ENCODE data around the gene TEX14. TPM values are rescaled to one million over a fixed set of nuclear protein-coding genes. Genes with fewer than 3 reads are reported as not detected.
A peak's percentile ranks its signal among the peaks of the same experiment; 100 is the strongest.

The TEX14 gene
- total RNA-seq, 1 experiment from 2014 or later, result not detected

DNA sequence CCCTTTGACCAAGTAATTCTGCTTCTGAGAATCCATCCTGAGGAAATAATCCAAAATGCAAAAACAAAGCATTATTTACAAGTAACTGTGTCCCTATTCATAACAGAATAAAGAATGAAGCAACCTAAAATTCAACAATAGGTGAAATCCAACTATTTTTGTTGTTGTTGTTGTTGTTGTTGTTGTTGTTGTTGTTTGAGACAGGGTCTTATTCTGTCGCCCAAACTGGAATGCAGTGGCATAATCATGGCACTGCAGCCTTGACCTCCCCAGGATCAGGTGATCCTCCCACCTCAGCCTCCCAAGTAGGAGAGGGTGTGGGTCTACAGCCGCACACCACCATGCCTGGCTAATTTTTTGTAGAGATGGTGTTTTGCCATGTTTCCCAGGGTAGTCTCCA is 101.5 kb downstream of the TEX14 start:
- H3K27me3 Mint-ChIP-seq (ENCODE audit: insufficient read depth, unreplicated experiment), result peaks cover 12% of the 10 kb centered on the region
- ChIA-PET POLR2A (no interaction called here), CTCF (interaction anchor here (0.6 to 4.0 kb wide), 2 partner anchors 12 to 38 kb away, joined by 3 to 39 read pairs; no protein-coding TSS in a partner anchor)
- H3K4me1 Mint-ChIP-seq (ENCODE audit: insufficient read depth, unreplicated experiment), result no peaks in the 10 kb centered on the region
- intact Hi-C loops (cut with micrococcal nuclease), result no loop called here
- TF ChIP-seq, protein P1, sequence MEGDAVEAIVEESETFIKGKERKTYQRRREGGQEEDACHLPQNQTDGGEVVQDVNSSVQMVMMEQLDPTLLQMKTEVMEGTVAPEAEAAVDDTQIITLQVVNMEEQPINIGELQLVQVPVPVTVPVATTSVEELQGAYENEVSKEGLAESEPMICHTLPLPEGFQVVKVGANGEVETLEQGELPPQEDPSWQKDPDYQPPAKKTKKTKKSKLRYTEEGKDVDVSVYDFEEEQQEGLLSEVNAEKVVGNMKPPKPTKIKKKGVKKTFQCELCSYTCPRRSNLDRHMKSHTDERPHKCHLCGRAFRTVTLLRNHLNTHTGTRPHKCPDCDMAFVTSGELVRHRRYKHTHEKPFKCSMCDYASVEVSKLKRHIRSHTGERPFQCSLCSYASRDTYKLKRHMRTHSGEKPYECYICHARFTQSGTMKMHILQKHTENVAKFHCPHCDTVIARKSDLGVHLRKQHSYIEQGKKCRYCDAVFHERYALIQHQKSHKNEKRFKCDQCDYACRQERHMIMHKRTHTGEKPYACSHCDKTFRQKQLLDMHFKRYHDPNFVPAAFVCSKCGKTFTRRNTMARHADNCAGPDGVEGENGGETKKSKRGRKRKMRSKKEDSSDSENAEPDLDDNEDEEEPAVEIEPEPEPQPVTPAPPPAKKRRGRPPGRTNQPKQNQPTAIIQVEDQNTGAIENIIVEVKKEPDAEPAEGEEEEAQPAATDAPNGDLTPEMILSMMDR (IDR thresholded peaks at IDR 0.05; ENCODE audit: unreplicated experiment), result no peak
- DNase-seq (ENCODE audit: unreplicated experiment), result no peak
- H3K4me3 Mint-ChIP-seq (ENCODE audit: unreplicated experiment), result no peak overlapping the region
- no peak overlapping the region for H3K27ac Mint-ChIP-seq (ENCODE audit: low read depth, unreplicated experiment)
- no peaks in the 10 kb centered on the region for H3K9me3 Mint-ChIP-seq (ENCODE audit: unreplicated experiment)
- H3K36me3 Mint-ChIP-seq (ENCODE audit: insufficient read depth, unreplicated experiment), result no peaks in the 10 kb centered on the region
- BruUV-seq (replicated peaks), result no TSS peak

DNA sequence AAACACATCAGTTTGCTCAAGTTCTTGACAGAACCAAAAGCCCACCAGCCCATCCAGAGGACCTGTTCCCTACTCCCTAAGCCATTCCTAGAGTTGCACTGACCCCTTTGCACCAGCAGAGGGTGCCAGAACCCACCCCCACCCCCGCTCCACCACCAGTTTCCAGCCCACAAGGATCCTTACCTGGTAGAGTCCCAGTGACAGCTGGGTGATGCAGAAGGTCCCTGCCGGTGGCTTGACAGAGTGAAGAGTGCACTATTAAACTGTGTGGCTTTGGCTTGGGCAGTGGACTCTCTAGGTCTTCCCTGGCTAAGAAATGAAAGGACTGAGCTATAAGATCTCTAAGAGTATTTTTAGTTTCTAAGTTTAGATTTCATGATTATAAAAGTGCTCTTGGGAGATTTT is 104.1 kb downstream of the TEX14 start:
- Mint-ChIP-seq H3K4me3 (ENCODE audit: unreplicated experiment) (no peak overlapping the region), H3K27ac (ENCODE audit: low read depth, unreplicated experiment) (no peak overlapping the region), H3K27me3 (ENCODE audit: insufficient read depth, unreplicated experiment) (peaks cover 13% of the 10 kb centered on the region), H3K9me3 (ENCODE audit: unreplicated experiment) (no peaks in the 10 kb centered on the region), H3K4me1 (ENCODE audit: insufficient read depth, unreplicated experiment) (no peaks in the 10 kb centered on the region), H3K36me3 (ENCODE audit: insufficient read depth, unreplicated experiment) (no peaks in the 10 kb centered on the region)
- BruUV-seq (replicated peaks), result no TSS peak
- CTCF ChIA-PET, result interaction anchor here (0.5 to 4.0 kb wide), 19 partner anchors 9 to 417 kb away, joined by 3 to 39 read pairs (median 5); partner anchors contain the start of genes RAD51C and TEX14
- TF ChIP-seq, protein P1 (IDR thresholded peaks at IDR 0.05; ENCODE audit: unreplicated experiment), result peak; percentile 89
- peak; percentile 65 for DNase-seq (ENCODE audit: unreplicated experiment)
- POLR2A ChIA-PET, result interaction anchor here (0.8 to 3.2 kb wide), 4 partner anchors 11 to 417 kb away, joined by 3 to 12 read pairs (median 6); no protein-coding TSS in a partner anchor
- intact Hi-C loops (cut with micrococcal nuclease), result loop anchor here (1.0 to 2.0 kb wide), 4 partner anchors 43 to 418 kb away; partner anchors contain the start of genes RAD51C and TEX14

DNA sequence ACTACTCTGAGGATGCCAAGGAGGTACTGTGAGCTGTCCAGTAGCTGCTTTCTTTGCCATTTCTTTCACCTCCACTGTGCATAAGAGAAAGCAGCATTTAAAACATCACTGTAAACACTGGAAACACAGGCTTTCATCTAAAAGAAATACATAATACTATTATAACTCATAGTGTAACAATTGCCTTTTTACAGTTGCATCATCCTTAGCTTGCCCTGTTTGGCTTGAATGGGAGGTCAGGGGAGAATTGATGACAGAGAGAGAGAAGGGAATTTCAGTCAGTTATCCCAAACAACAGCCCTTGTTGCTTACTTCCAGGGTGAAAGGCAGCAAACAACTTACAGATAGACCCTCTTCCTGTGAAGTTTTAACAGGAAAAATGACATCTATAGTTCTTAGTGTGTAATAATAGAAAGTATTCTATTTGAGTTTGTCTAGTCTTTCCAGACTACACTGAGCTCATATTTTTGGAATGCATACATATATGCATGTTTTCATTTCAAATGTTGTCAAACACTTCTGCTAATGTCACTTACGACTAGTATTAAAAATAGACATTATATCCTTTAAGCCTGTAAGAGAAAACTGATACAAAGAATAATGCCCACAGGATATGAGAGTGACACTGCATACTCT is 105.7 kb downstream of the TEX14 start:
- TF ChIP-seq, protein P1 (IDR thresholded peaks at IDR 0.05; ENCODE audit: unreplicated experiment), result no peak
- ChIA-PET CTCF (interaction anchor here (0.6 to 4.0 kb wide), 9 partner anchors 7 to 469 kb away, joined by 3 to 39 read pairs (median 4); no protein-coding TSS in a partner anchor), POLR2A (interaction anchor here (0.8 to 3.2 kb wide), 4 partner anchors 9 to 106 kb away, joined by 3 to 12 read pairs (median 6); partner anchors contain the start of gene RAD51C)
- no peak for DNase-seq (ENCODE audit: unreplicated experiment)
- no peak overlapping the region for H3K4me3 Mint-ChIP-seq (ENCODE audit: unreplicated experiment)
- intact Hi-C loops (cut with micrococcal nuclease), result loop anchor here (2.0 kb wide), 1 partner anchor 45 kb away; no protein-coding TSS in a partner anchor
- H3K27me3 Mint-ChIP-seq (ENCODE audit: insufficient read depth, unreplicated experiment), result peaks cover 13% of the 10 kb centered on the region
- H3K36me3 Mint-ChIP-seq (ENCODE audit: insufficient read depth, unreplicated experiment), result no peaks in the 10 kb centered on the region
- no peaks in the 10 kb centered on the region for H3K4me1 Mint-ChIP-seq (ENCODE audit: insufficient read depth, unreplicated experiment)
- no peak overlapping the region for H3K27ac Mint-ChIP-seq (ENCODE audit: low read depth, unreplicated experiment)
- no TSS peak for BruUV-seq (replicated peaks)
- no peaks in the 10 kb centered on the region for H3K9me3 Mint-ChIP-seq (ENCODE audit: unreplicated experiment)

DNA sequence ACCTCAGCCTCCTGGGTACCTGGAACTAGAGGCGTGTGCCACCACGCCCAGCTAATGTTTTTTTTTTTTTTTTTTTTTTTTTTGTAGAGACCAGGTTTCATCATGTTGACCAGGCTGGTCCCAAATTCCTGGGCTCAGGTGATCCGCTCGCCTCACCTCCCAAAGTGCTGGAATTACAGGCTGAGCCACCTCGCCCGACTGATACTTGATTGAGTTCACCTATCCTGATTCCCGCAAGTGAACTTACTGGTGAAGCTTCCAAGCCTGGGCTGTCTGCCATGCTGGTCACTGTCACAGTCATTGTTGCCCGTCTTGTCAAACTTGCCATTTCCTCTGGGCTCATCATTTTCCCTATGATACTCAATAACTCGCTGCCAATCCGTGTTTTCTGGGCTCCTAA is 106.3 kb downstream of the TEX14 start:
- Mint-ChIP-seq H3K27me3 (ENCODE audit: insufficient read depth, unreplicated experiment) (peaks cover 13% of the 10 kb centered on the region), H3K27ac (ENCODE audit: low read depth, unreplicated experiment) (no peak overlapping the region), H3K9me3 (ENCODE audit: unreplicated experiment) (no peaks in the 10 kb centered on the region), H3K4me1 (ENCODE audit: insufficient read depth, unreplicated experiment) (no peaks in the 10 kb centered on the region), H3K4me3 (ENCODE audit: unreplicated experiment) (no peak overlapping the region), H3K36me3 (ENCODE audit: insufficient read depth, unreplicated experiment) (no peaks in the 10 kb centered on the region)
- no peak for DNase-seq (ENCODE audit: unreplicated experiment)
- TF ChIP-seq, protein P1 (IDR thresholded peaks at IDR 0.05; ENCODE audit: unreplicated experiment), result no peak
- ChIA-PET POLR2A (interaction anchor here (1.0 to 3.2 kb wide), 3 partner anchors 9 to 67 kb away, joined by 6 to 12 read pairs (median 7); no protein-coding TSS in a partner anchor), CTCF (interaction anchor here (0.6 to 1.7 kb wide), 6 partner anchors 8 to 43 kb away, joined by 3 to 7 read pairs (median 4); no protein-coding TSS in a partner anchor)
- BruUV-seq (replicated peaks), result no TSS peak
- intact Hi-C loops (cut with micrococcal nuclease), result no loop called here
